ENCODE data around the gene MTTP. TPM values are rescaled to one million over a fixed set of nuclear protein-coding genes. Genes with fewer than 3 reads are reported as not detected.

Gene MTTP
- total and polyA plus RNA-seq, 2 donors (not counting 1 experiment from before 2014, with no cell fraction given): 0.03 to 0.83 TPM

GRCh38 chr4:99564921-99565320, 9.7 kb upstream of the MTTP start:
- no peaks in the 10 kb centered on the region for H4K20me1 ChIP-seq (ENCODE audit: control insufficient read depth, extremely low read depth, insufficient read depth, low read length)
- no peaks in the 10 kb centered on the region for H3K79me2 ChIP-seq (ENCODE audit: control insufficient read depth, insufficient read depth, low read length)
- no peak overlapping the region for H3K9ac ChIP-seq (ENCODE audit: insufficient read depth, low read length)
- TF ChIP-seq EZH2 (IDR thresholded peaks at IDR 0.05; ENCODE audit: low read length, missing control alignments) (no peak), CTCF (conservative IDR thresholded peaks at IDR 0.05 in 1 of 2, IDR thresholded peaks at IDR 0.05 in 1 of 2; ENCODE audit: low read depth in 1 of 2, low read length in 2 of 2) (no peak)
- no peaks in the 10 kb centered on the region for H3K27me3 ChIP-seq (ENCODE audit: control insufficient read depth, insufficient read depth, low read length)
- H3K4me2 ChIP-seq (ENCODE audit: extremely low read depth, insufficient read depth, low read length): no peak overlapping the region
- H3K4me1 ChIP-seq (ENCODE audit: control insufficient read depth, extremely low read depth, insufficient read depth, low read length): no peaks in the 10 kb centered on the region
- no peak overlapping the region for H3K27ac ChIP-seq (ENCODE audit: insufficient read depth, low read length)
- H3K4me3 ChIP-seq (replicated peaks in 1 of 4; ENCODE audit: control extremely low read depth in 1 of 4, insufficient read depth in 1 of 4, low read depth in 3 of 4, low read length in 4 of 4): no peak overlapping the region
- peak overlapping the region; percentile 79 for H2AFZ ChIP-seq (ENCODE audit: low read length)
- DNase-seq (ENCODE audit: low read depth in 2 of 2): no peak
- no peaks in the 10 kb centered on the region for H3K9me3 ChIP-seq (ENCODE audit: control insufficient read depth, insufficient read depth, low read depth, low read length)
- no peaks in the 10 kb centered on the region for H3K36me3 ChIP-seq (ENCODE audit: control insufficient read depth, insufficient read depth, low read length)

DNA sequence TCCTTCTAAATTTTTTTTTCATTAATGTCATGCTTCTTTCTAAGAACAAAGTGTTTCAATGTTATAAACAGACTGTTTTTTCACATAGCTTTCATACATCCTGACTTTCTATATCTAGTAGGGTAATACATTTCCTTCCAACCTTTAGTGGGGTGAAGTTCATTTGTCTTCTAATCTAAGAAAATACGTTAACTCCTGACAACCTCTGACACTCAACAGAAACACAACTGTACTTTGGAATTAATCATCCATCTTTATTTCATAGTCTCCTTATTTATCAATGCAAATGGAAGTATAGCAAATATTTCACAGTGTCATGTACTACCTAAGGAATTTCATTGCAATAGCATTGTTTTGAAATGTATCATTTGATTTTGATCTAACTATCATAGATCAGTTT, 2.7 kb upstream of the MTTP start:
- H3K27ac ChIP-seq (ENCODE audit: insufficient read depth, low read length): no peak overlapping the region
- H3K27me3 ChIP-seq (ENCODE audit: control insufficient read depth, insufficient read depth, low read length): no peaks in the 10 kb centered on the region
- no peak overlapping the region for H3K4me3 ChIP-seq (replicated peaks in 1 of 4; ENCODE audit: control extremely low read depth in 1 of 4, insufficient read depth in 1 of 4, low read depth in 3 of 4, low read length in 4 of 4)
- H3K4me2 ChIP-seq (ENCODE audit: extremely low read depth, insufficient read depth, low read length): no peak overlapping the region
- H2AFZ ChIP-seq (ENCODE audit: low read length): no peak overlapping the region
- no peaks in the 10 kb centered on the region for H3K79me2 ChIP-seq (ENCODE audit: control insufficient read depth, insufficient read depth, low read length)
- DNase-seq (ENCODE audit: low read depth in 2 of 2): no peak
- no peak for TF ChIP-seq EZH2 (IDR thresholded peaks at IDR 0.05; ENCODE audit: low read length, missing control alignments)
- TF ChIP-seq CTCF (conservative IDR thresholded peaks at IDR 0.05 in 1 of 2, IDR thresholded peaks at IDR 0.05 in 1 of 2; ENCODE audit: low read depth in 1 of 2, low read length in 2 of 2): no peak
- no peak overlapping the region for H3K9ac ChIP-seq (ENCODE audit: insufficient read depth, low read length)
- H4K20me1 ChIP-seq (ENCODE audit: control insufficient read depth, extremely low read depth, insufficient read depth, low read length): no peaks in the 10 kb centered on the region
- H3K4me1 ChIP-seq (ENCODE audit: control insufficient read depth, extremely low read depth, insufficient read depth, low read length): no peaks in the 10 kb centered on the region
- H3K9me3 ChIP-seq (ENCODE audit: control insufficient read depth, insufficient read depth, low read depth, low read length): no peaks in the 10 kb centered on the region
- no peaks in the 10 kb centered on the region for H3K36me3 ChIP-seq (ENCODE audit: control insufficient read depth, insufficient read depth, low read length)

DNA sequence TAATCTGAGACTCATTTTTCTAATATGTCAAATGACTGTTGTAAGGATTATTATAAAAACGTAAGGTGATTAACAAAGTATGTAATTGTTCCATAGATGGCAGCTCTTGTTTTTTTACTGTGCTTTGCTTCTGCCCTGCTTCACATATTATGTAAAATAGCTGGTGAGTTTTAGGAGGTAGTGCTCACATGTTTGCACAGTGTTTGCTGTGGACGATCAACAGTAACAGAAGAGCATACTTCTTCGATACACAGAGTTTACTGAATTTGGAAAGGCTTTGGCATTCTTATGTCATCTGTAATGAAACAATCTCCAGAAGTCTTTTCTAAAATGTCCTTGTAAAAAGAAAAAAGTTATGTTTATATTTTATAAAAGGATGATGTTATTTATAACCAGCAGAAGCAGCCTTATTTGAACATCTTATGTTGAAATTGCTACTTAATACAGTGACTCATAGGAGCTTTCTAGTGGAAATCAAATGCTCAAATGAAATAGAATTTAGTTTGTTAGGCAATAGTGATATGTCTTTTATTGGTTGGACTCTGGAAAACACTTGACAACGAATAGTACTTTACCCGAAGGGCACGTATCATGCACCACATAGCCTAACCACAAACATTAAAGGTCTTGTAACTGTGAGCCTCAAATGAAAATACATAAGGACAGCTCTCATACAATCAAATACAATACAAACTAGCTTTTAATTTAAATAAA, 1.9 kb upstream of the MTTP start:
- H3K4me1 ChIP-seq (ENCODE audit: control insufficient read depth, extremely low read depth, insufficient read depth, low read length): no peaks in the 10 kb centered on the region
- no peak overlapping the region for H2AFZ ChIP-seq (ENCODE audit: low read length)
- no peaks in the 10 kb centered on the region for H4K20me1 ChIP-seq (ENCODE audit: control insufficient read depth, extremely low read depth, insufficient read depth, low read length)
- H3K27me3 ChIP-seq (ENCODE audit: control insufficient read depth, insufficient read depth, low read length): no peaks in the 10 kb centered on the region
- DNase-seq (ENCODE audit: low read depth in 2 of 2): peak in 1 of 2 donors; percentile 67
- no peaks in the 10 kb centered on the region for H3K9me3 ChIP-seq (ENCODE audit: control insufficient read depth, insufficient read depth, low read depth, low read length)
- no peak overlapping the region for H3K4me2 ChIP-seq (ENCODE audit: extremely low read depth, insufficient read depth, low read length)
- H3K36me3 ChIP-seq (ENCODE audit: control insufficient read depth, insufficient read depth, low read length): no peaks in the 10 kb centered on the region
- H3K79me2 ChIP-seq (ENCODE audit: control insufficient read depth, insufficient read depth, low read length): no peaks in the 10 kb centered on the region
- TF ChIP-seq CTCF (conservative IDR thresholded peaks at IDR 0.05 in 1 of 2, IDR thresholded peaks at IDR 0.05 in 1 of 2; ENCODE audit: low read depth in 1 of 2, low read length in 2 of 2): no peak
- no peak for TF ChIP-seq EZH2 (IDR thresholded peaks at IDR 0.05; ENCODE audit: low read length, missing control alignments)
- H3K9ac ChIP-seq (ENCODE audit: insufficient read depth, low read length): no peak overlapping the region
- H3K4me3 ChIP-seq (replicated peaks in 1 of 4; ENCODE audit: control extremely low read depth in 1 of 4, insufficient read depth in 1 of 4, low read depth in 3 of 4, low read length in 4 of 4): no peak overlapping the region
- no peak overlapping the region for H3K27ac ChIP-seq (ENCODE audit: insufficient read depth, low read length)
